ENCODE measurements around the gene TMEM208. TPM values are rescaled to one million over a fixed set of nuclear protein-coding genes. Genes with fewer than 3 reads are reported as not detected.

The TMEM208 gene
- total RNA-seq, 1 donor from 2014 or later, result 41.3 TPM

DNA sequence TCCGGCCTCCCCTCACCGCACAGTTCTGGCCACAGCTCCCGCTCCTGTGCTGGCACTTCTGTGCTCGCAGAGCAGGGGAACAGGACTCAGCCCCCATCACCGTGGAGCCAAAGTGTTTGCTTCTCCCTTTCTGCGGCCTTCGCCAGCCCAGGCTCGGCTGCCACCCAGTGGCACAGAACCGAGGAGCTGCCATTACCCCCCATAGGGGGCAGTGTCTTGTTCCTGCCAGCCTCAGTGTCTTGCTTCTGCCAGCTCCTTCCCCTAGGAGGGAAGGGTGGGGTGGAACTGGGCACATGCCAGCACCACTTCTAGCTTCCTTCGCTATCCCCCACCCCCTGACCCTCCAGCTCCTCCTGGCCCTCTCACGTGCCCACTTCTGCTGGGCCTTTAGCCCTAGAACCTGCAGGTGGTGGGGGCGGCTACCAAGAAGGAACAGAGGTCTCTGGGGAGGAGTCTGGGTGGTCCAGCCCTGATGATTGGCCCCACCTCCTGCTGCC, 28.6 kb upstream of the TMEM208 start:
- no peak overlapping the region for H3K4me3 Mint-ChIP-seq
- H3K36me3 Mint-ChIP-seq (ENCODE audit: low read depth), result peaks cover 75% of the 10 kb centered on the region
- DNase-seq, result no peak
- no peaks in the 10 kb centered on the region for H3K9me3 Mint-ChIP-seq
- peak overlapping the region; percentile 65 for H3K27ac Mint-ChIP-seq
- CTCF ChIA-PET, result interaction anchor here (0.9 to 1.5 kb wide), 2 partner anchors 15 to 28 kb away, joined by 3 to 5 read pairs; partner anchors contain the start of genes MATCAP1 and TMEM208
- intact Hi-C loops (cut with micrococcal nuclease), result no loop called here
- peaks cover 17% of the 10 kb centered on the region for H3K4me1 Mint-ChIP-seq
- H3K27me3 Mint-ChIP-seq, result no peaks in the 10 kb centered on the region
- POLR2A ChIA-PET, result interaction anchor here (0.5 to 1.7 kb wide), 2 partner anchors 46 to 62 kb away, joined by 6 to 8 read pairs; no protein-coding TSS in a partner anchor
- ATAC-seq (ENCODE audit: low read depth), result peak; percentile 58
- TF ChIP-seq, protein P1, sequence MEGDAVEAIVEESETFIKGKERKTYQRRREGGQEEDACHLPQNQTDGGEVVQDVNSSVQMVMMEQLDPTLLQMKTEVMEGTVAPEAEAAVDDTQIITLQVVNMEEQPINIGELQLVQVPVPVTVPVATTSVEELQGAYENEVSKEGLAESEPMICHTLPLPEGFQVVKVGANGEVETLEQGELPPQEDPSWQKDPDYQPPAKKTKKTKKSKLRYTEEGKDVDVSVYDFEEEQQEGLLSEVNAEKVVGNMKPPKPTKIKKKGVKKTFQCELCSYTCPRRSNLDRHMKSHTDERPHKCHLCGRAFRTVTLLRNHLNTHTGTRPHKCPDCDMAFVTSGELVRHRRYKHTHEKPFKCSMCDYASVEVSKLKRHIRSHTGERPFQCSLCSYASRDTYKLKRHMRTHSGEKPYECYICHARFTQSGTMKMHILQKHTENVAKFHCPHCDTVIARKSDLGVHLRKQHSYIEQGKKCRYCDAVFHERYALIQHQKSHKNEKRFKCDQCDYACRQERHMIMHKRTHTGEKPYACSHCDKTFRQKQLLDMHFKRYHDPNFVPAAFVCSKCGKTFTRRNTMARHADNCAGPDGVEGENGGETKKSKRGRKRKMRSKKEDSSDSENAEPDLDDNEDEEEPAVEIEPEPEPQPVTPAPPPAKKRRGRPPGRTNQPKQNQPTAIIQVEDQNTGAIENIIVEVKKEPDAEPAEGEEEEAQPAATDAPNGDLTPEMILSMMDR (IDR thresholded peaks at IDR 0.05), result no peak

DNA sequence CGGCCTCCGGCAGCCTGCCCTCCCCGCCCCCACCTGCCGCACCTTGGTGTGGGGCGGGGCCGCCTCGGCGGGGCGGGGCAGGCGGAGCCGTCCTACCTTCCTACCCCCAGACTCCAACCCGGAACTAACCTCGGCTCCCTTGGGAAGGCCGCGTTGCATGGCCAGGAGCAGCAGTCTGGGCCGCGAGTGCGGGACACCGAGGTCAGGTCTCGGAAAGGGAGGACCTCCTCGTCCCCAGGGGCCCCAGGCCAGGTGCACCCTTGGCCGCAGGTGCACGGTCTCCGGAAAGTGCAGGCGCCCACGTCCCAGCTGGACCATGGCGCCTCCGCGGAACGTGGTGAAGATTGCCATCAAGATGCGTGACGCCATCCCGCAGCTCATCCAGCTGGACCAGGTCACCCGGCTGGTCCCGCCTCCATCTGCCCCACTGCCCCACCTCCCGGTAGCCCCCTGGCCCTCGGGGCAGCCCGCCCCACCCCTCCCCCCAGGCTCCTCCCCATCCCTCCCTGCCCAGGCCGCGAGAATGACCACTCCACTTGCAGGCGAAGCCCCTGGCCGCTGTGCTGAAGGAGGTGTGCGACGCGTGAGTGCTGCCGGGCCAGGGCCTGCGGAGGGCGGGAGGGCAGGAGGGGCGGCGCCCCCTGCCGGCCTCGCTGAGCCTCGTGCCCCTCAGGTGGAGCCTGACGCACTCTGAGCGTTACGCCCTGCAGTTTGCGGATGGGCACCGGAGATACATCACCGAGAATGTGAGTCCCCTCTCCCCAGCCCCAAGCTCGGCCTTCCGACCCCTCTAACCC, 27.7 kb upstream of the TMEM208 start, which contains the start of gene ELMO3:
ELMO3 (plus strand) TSS at position 121 of the 797 bp plus-strand sequence; CDS start at position 317, 196 bp downstream.
- peaks cover 74% of the 10 kb centered on the region for H3K36me3 Mint-ChIP-seq (ENCODE audit: low read depth)
- POLR2A ChIA-PET, result interaction anchor here (0.6 to 1.7 kb wide), 2 partner anchors 45 to 151 kb away, joined by 6 read pairs; no protein-coding TSS in a partner anchor
- no peak for DNase-seq
- TF ChIP-seq, protein P1 (IDR thresholded peaks at IDR 0.05), result no peak
- H3K4me1 Mint-ChIP-seq, result peaks cover 8% of the 10 kb centered on the region
- no peaks in the 10 kb centered on the region for H3K27me3 Mint-ChIP-seq
- CTCF ChIA-PET, result no interaction called here
- H3K4me3 Mint-ChIP-seq, result no peak within 1 kb of the TSS
- peak within 1 kb of the TSS; percentile 65 for H3K27ac Mint-ChIP-seq
- peak; percentile 20 for ATAC-seq (ENCODE audit: low read depth)
- no peaks in the 10 kb centered on the region for H3K9me3 Mint-ChIP-seq
- intact Hi-C loops (cut with micrococcal nuclease), result no loop called here

DNA sequence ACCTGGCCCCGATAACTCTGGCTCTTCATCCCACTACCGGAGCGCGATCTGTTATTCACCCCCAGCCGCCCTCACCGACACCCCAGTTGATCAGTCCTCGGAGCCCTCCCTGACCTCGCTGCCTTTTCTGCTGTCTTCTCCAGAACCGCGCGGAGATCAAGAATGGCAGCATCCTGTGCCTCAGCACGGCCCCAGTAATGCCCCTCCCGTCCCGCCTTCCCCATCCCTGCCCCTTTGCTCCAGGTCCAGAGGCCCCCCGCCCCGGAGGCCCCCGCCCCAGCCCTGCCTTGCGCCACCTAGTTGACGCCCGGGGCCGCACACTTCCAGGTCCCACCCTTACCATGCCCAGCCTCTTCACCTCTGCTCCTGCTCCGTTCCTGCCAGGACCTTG, 27.1 kb upstream of the TMEM208 start:
- Mint-ChIP-seq H3K4me3 (no peak overlapping the region), H3K4me1 (peaks cover 8% of the 10 kb centered on the region), H3K27ac (no peak overlapping the region), H3K27me3 (no peaks in the 10 kb centered on the region), H3K36me3 (ENCODE audit: low read depth) (peaks cover 75% of the 10 kb centered on the region), H3K9me3 (no peaks in the 10 kb centered on the region)
- TF ChIP-seq, protein P1 (IDR thresholded peaks at IDR 0.05), result no peak
- peak; percentile 27 for ATAC-seq (ENCODE audit: low read depth)
- intact Hi-C loops (cut with micrococcal nuclease), result no loop called here
- ChIA-PET CTCF (no interaction called here), POLR2A (interaction anchor here (0.6 kb wide), 1 partner anchor 151 kb away, joined by 6 read pairs; no protein-coding TSS in a partner anchor)
- DNase-seq, result no peak

DNA sequence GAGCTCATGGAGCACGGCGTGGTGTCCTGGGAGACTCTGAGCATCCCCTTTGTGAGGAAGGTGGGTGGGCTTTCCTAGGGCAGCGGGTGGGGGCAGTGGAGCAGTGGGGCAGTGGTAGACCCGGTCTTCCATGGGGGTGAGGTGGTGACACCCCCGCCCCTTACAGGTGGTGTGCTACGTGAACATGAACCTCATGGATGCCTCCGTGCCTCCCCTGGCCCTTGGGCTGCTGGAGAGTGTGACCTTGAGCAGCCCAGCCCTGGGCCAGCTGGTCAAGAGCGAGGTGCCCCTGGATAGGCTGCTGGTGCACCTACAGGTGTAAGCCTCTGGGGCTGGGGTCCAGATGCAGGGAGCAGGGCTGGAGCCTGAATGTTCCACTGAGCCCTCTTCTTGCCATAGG, 26.4 kb upstream of the TMEM208 start:
- DNase-seq, result no peak
- no peak overlapping the region for H3K27ac Mint-ChIP-seq
- intact Hi-C loops (cut with micrococcal nuclease), result no loop called here
- ChIA-PET POLR2A (no interaction called here), CTCF (no interaction called here)
- no peaks in the 10 kb centered on the region for H3K9me3 Mint-ChIP-seq
- H3K36me3 Mint-ChIP-seq (ENCODE audit: low read depth), result peaks cover 68% of the 10 kb centered on the region
- peaks cover 8% of the 10 kb centered on the region for H3K4me1 Mint-ChIP-seq
- no peaks in the 10 kb centered on the region for H3K27me3 Mint-ChIP-seq
- no peak overlapping the region for H3K4me3 Mint-ChIP-seq
- TF ChIP-seq, protein P1 (IDR thresholded peaks at IDR 0.05), result no peak
- ATAC-seq (ENCODE audit: low read depth), result no peak
